HG02870 (cell line): ENCODE data around the gene TRAF1.
A peak's percentile ranks its signal among the peaks of the same experiment; 100 is the strongest.

Source experiments
- ATAC-seq: cut with Tn5 transposase; IDR thresholded peaks from one replicate; pipeline ENCODE4 v1.9.1; 2021; ENCODE audit warnings: mild to moderate bottlenecking, moderate library complexity; ENCODE audit not compliant: unreplicated experiment

TRAF1 gene

DNA sequence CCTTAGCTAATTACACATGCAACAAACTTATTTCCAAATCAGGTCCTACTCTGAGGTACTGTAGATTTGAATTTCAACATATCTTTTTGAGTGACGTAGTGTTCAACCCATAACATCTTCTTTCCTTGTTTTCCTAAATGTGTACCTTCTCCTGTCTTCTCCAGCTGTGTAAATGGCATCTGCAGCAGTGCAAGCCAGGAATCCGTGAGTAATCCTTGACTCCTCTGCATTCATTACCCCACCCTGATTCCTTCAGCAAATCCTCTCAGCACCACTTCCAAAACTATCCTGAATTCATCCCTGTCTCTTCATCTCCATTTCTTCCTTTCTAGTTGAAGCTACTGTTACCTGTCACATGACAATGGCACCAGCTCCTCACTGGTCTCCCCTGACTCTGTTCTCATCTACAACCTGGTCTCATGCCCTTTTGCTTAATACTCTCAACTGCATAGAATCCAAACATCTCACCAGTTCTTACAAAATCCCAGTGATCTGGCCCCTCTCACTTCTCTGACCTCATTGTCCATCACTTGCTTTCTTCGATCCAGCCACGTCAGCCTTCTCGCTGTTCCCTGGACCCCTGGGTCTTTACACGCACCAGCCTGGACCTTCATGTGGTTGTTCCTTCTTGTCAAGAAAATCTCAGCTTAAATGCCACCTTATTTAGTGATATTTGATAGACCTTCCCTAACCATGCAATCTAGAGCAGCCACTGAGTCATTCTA, 14.6 kb upstream of the TRAF1 start:
- no peak for ATAC-seq

DNA sequence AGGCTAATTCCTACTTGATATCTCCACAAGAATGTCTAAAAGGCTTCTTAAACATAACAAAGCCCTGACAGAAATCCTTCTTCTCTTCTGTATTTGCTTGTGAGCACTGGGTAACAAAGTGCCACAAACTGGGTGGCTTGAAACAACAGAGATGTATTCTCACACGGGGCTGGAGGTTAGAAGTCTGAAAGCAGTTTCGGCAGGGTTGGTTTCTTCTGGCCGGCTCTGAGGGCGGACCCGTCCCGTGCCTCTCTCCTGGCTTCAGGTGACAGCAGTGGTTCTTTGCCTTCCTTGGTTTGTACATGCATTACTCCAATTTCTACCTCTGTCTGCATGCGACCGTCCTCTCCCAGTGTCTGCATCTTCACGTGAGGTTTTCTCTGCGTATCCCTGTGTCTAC, 14.0 kb upstream of the TRAF1 start:
- no peak for ATAC-seq

DNA sequence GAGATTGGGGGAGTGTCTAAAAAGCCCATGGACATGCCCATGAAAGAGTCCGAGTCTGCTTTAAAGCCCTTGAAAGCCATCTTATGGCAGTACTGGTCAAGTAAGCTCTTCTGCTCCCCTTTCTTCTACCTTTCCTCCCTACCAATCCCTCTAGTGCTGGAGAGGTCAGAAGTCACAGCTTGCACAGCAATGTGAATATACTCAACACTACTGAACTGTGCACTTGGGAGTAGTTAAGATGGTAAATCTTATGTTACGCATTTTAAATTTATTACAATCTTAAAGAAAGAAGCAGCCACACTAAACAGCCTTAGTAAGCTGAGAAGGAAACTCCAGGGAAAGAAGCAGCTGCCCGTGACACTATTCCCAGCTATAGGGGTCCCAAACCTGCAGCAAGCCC, 12.3 kb upstream of the TRAF1 start:
- no peak for ATAC-seq

GRCh38 chr9:120937596-120937995, 11.0 kb upstream of the TRAF1 start:
- ATAC-seq, result no peak

- no peak for ATAC-seq
Measured at GRCh38 chr9:120937127-120937526, 10.5 kb upstream of the TRAF1 start.

DNA sequence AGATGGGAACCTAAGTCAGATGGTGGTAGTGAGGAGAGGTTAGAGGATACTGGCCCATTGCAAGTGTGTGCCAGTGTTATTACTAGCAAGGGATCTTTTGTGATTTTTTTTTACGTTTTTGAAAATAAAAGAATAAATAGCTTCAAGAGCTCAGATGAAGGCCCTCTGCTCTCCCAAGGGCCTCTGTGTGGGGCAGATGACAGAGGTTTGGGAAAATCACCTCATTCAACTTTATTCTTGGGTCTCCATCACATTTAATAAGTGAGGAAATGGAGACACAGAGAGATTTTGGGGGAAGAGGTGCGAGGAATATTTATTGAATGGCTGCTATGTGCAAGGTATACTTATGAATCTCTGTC, 10.1 kb upstream of the TRAF1 start:
- no peak for ATAC-seq

DNA sequence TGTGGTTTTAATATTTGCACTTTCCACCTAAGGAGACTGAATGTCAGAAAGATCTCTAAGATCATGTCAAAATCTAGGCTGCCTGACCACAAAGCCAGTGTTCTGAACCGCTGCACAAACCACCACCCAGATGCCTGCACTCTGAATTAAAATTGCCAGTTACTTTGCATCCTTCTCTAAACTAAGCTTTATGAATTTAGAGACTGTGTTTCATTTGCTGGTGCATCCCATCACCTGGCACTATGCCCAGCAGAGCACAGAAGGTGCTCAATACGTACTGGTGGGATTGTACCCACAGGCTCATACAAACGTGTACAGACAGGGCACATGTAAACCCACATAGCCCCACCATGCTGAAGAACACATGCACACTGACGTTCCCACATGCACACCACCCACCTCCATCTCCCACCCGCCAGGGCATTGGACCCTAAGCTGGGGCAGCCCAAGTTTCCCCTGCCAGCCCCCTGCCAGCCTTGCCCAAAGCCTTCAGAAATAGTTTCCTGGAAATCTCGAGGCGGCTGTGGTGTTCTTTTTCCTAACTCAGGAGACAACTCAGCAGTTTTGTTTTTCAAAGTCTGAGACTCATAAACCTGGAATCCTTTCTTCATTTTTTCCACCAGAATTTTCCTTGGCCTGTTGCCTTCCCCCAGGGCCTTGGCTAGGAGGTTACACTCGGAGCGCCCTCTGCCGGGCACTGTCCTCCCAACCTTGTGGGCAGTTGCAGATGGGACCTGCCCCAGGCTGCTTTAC, 9.6 kb upstream of the TRAF1 start:
- ATAC-seq, result peak; percentile 37

GRCh38 chr9:120935383-120935857, 8.8 kb upstream of the TRAF1 start:
- ATAC-seq, result no peak

GRCh38 chr9:120934281-120934680, 7.7 kb upstream of the TRAF1 start:
- no peak for ATAC-seq

- no peak for ATAC-seq
Measured at GRCh38 chr9:120933310-120934055, 6.9 kb upstream of the TRAF1 start.

DNA sequence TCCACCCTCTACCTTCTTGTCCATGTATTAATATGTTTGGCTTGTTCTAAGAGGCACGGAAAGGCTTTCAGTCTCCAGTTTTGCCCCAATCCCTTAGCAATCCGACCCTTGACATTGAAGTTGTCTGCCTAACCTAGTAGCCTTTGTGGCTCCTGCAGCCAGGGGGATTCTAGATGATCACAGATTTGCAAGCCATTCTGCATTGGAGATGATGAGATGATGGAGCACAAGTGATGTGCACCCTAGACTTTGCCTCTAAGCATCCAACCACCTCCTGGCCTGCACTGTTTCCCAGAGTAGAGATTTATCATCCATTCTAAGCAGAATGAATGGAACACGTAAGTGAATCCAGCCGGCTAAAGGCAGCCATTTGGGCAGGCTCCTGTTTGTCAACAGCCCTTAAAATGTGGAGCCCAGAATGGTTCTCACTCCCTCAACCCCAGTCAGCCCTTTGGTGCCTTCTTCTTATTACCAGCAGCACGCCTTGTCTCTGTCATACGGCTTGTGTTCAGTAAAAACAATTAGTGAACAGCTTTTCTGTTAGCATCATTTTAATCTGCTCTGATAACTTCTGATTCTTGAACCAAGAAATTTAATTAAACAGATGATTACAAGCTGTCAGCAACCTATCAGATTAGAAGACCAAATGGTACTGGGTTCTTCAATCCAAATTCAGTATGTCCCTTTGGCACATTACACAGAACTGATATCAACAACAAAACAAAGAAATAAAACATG, 5.7 kb upstream of the TRAF1 start:
- no peak for ATAC-seq

GRCh38 chr9:120931231-120932085, 4.9 kb upstream of the TRAF1 start:
- ATAC-seq, result peak; percentile 47

DNA sequence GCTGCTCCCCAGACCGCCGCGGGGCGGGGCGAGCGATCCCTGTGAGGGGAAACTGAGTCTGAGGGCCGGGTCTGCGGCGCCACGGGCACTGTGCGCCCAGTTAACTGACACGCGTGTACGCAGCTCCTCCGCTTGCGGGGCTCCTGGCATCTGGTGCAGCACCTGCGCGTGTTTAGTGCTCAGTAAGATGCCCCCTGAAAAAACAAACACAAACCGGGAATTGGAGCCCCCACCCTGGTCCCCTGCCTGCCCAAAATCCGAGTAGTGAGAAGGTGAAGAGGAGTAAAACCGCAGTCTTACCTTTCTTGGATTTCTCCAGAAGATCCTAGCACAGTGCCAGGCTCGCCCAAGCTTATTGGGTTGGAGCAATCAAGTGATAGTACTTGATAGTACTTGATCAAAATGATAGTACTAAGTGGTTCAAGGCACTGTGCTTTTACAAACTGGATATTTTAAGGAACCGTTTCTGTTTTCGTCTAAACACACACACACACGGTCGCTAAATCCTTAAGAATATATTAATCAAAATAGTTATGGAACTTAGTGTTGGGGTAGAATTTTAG, 2.7 kb upstream of the TRAF1 start:
- ATAC-seq, result no peak

GRCh38 chr9:120928483-120929228, 2.1 kb upstream of the TRAF1 start:
- peak; percentile 25 for ATAC-seq

DNA sequence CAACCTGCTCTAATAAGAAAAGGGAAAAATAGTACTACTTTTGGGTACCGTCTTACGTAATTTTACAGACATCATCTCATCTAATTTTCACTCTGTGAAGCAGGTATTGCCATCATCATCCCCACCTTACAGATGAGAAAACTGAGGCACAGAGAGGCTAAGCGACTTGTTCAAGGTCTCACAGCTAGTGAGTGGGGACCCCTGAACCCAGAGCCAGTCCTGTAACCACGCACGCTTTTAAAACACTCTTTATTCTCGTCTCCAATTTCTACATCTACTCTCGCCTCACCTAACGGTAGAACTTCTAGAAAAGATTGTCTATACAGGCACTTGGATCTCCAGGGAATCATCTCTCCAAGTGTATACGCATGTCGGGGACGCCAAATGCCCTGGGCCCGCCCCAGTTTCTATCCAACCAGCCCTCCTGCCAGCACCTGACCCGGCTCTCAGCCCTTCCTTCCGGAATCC, 1.5 kb upstream of the TRAF1 start:
- no peak for ATAC-seq

- no peak for ATAC-seq
Measured at GRCh38 chr9:120927269-120928014, 846 bp upstream of the TRAF1 start.

GRCh38 chr9:120925535-120926396, 830 bp downstream of the TRAF1 start:
- peak; percentile 41 for ATAC-seq
